Calu3 (cell line): Measurements from ENCODE around the gene S100A14. TPM values are rescaled to one million over a fixed set of nuclear protein-coding genes. Genes with fewer than 3 reads are reported as not detected.

Experiments
- BruUV-seq: library from RNA; stranded (reverse); fragments of 400-500 nt; replicated peaks from 2 replicates; lab custom pipeline; 2021; lab: Mats Ljungman, UMichigan
- CTCF ChIA-PET: fragments of 300-600 bp; sonication (Branson Sonifier 250); formaldehyde crosslinking; loops from one replicate; lab custom pipeline; 2022; ENCODE audit warnings: antibody characterized with exemption; lab: Charles Lee
- DNase-seq: peaks from one replicate; pipeline ENCODE4 v3.0.0; 2022
- H3K27ac Mint-ChIP-seq: one replicate; pipeline ENCODE4 v1.8.0; 2022; ENCODE audit warnings: mixed read lengths; ENCODE audit not compliant: unreplicated experiment
- H3K27me3 Mint-ChIP-seq: one replicate; pipeline ENCODE4 v1.8.0; 2022; ENCODE audit warnings: mixed read lengths; ENCODE audit not compliant: unreplicated experiment
- H3K36me3 Mint-ChIP-seq: one replicate; pipeline ENCODE4 v1.8.0; 2022; ENCODE audit warnings: mild to moderate bottlenecking, moderate library complexity, mixed read lengths; ENCODE audit not compliant: insufficient read depth, unreplicated experiment
- H3K4me1 Mint-ChIP-seq: one replicate; pipeline ENCODE4 v1.8.0; 2022; ENCODE audit warnings: mild to moderate bottlenecking, low read depth, mixed read lengths; ENCODE audit not compliant: unreplicated experiment
- H3K4me3 Mint-ChIP-seq: one replicate; pipeline ENCODE4 v1.8.0; 2022; ENCODE audit warnings: mild to moderate bottlenecking, low read depth, moderate library complexity, mixed read lengths; ENCODE audit not compliant: unreplicated experiment
- H3K9me3 Mint-ChIP-seq: one replicate; pipeline ENCODE4 v1.8.0; 2022; ENCODE audit warnings: low read depth, mixed read lengths; ENCODE audit not compliant: unreplicated experiment
- CTCF ChIP-seq: fragments of 200-600 bp; IDR thresholded peaks from one replicate; pipeline ENCODE4 v1.8.0; 2022; ENCODE audit warnings: antibody characterized with exemption; ENCODE audit not compliant: unreplicated experiment
- intact Hi-C: fragments of 100-400 bp; cut with micrococcal nuclease; formaldehyde crosslinking; loops from one replicate; pipeline ENCODE4 v1.10.0; 2022; ENCODE audit not compliant: unreplicated experiment
- total RNA-seq: library from RNA; stranded (reverse); gene quantifications from 2 replicates; pipeline ENCODE4 v1.2.3, GENCODE V29; 2022

Gene S100A14
- total RNA-seq, 1 experiment from 2014 or later = 74.6 TPM

GRCh38 chr1:153630384-153630783 lies 14.3 kb upstream of the S100A14 start:
- Mint-ChIP-seq H3K4me3 (no peak overlapping the region), H3K27me3 (no peaks in the 10 kb centered on the region), H3K4me1 (peaks cover 42% of the 10 kb centered on the region), H3K9me3 (no peaks in the 10 kb centered on the region), H3K27ac (no peak overlapping the region), H3K36me3 (peaks cover 56% of the 10 kb centered on the region)
- BruUV-seq = no TSS peak
- no peak for DNase-seq
- CTCF ChIA-PET = interaction anchor here (1.1 to 1.9 kb wide), 3 partner anchors 17 to 58 kb away, joined by 3 to 8 read pairs (median 3); partner anchors contain the start of gene S100A16
- no peak for TF ChIP-seq CTCF
- intact Hi-C loops = no loop called here

GRCh38 chr1:153629971-153630370 lies 13.8 kb upstream of the S100A14 start:
- no TSS peak for BruUV-seq
- TF ChIP-seq CTCF = no peak
- peaks cover 42% of the 10 kb centered on the region for H3K4me1 Mint-ChIP-seq
- no peak overlapping the region for H3K4me3 Mint-ChIP-seq
- no peak overlapping the region for H3K27ac Mint-ChIP-seq
- no peaks in the 10 kb centered on the region for H3K27me3 Mint-ChIP-seq
- intact Hi-C loops = no loop called here
- DNase-seq = no peak
- CTCF ChIA-PET = interaction anchor here (1.1 to 1.9 kb wide), 3 partner anchors 17 to 57 kb away, joined by 3 to 8 read pairs (median 3); partner anchors contain the start of gene S100A16
- H3K9me3 Mint-ChIP-seq = no peaks in the 10 kb centered on the region
- peaks cover 56% of the 10 kb centered on the region for H3K36me3 Mint-ChIP-seq

GRCh38 chr1:153629343-153629665 lies 13.2 kb upstream of the S100A14 start:
- no TSS peak for BruUV-seq
- intact Hi-C loops = no loop called here
- TF ChIP-seq CTCF = no peak
- Mint-ChIP-seq H3K27ac (no peak overlapping the region), H3K4me1 (peaks cover 44% of the 10 kb centered on the region), H3K27me3 (no peaks in the 10 kb centered on the region), H3K4me3 (no peak overlapping the region), H3K9me3 (no peaks in the 10 kb centered on the region), H3K36me3 (peaks cover 56% of the 10 kb centered on the region)
- CTCF ChIA-PET = interaction anchor here (3.3 kb wide), 1 partner anchor 15 kb away, joined by 99 read pairs; the partner anchor contains the start of genes S100A14 and S100A16
- DNase-seq = no peak

DNA sequence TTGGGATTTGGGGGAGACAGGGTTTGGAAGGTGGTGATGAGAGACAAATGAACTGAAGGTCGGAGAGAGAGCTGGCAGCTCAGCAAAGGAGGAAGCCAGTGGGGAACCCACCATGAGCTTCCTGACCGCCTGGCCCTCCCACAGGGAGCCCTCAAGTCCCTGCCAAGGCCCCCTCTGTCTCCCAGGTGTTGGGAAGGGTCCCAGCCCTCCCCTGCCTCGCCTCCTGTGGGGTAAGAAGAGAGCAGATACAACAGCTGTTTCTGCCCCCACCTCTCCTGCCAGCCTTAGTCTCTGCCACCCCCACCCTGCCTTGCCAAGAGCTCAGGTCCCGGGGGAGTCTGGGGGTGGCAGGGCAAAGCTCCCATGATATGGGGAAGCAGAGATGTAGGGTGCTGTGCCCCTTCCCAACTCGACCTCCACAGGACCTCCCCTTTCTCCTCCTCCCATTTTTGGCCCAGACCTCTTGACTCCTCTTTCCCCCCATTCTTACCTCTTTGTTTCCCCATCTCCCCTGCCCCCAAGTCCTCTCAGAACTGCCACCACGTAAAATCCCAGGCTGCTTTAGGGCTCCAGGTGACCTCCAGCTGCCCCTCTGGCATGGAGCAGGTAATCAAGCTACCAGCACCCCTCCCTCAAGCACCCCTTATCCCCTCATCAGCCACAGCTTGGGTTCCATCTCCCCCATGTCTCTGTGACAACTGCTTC lies 12.7 kb upstream of the S100A14 start:
- CTCF ChIA-PET = interaction anchor here (1.8 to 3.3 kb wide), 2 partner anchors 14 to 15 kb away, joined by 8 to 99 read pairs; partner anchors contain the start of genes S100A14 and S100A16
- no TSS peak for BruUV-seq

More for the DNA sequence above, 12.7 kb upstream of the S100A14 start:
- H3K4me1 Mint-ChIP-seq = peaks cover 49% of the 10 kb centered on the region
- no peak for DNase-seq
- H3K27ac Mint-ChIP-seq = no peak overlapping the region
- no peaks in the 10 kb centered on the region for H3K27me3 Mint-ChIP-seq
- peaks cover 55% of the 10 kb centered on the region for H3K36me3 Mint-ChIP-seq
- H3K4me3 Mint-ChIP-seq = no peak overlapping the region
- H3K9me3 Mint-ChIP-seq = no peaks in the 10 kb centered on the region
- TF ChIP-seq CTCF = no peak
- intact Hi-C loops = no loop called here
